A549 (cell line): ENCODE measurements around the gene FRMD4A.

Source experiments
- BCL3 ChIP-seq: fragments of >200 bp; sonication (Bioruptor Twin); formaldehyde crosslinking; IDR thresholded peaks from 3 replicates; pipeline ENCODE4 v1.6.1; 2016
- CBX2 ChIP-seq: fragments of 200-600 bp; sonication (generic); IDR thresholded peaks from 2 replicates; pipeline ENCODE4 v1.6.1; 2016; ENCODE audit warnings: low read depth, mild to moderate bottlenecking, borderline replicate concordance
- CEBPB ChIP-seq, 2 experiments: fragments of >200 bp in 1 of 2; sonication (Bioruptor Twin) in 1 of 2; formaldehyde crosslinking in 1 of 2; IDR thresholded peaks; 2 replicates each; pipeline ENCODE4 v1.6.1; 2012 to 2016
- ELK1 ChIP-seq: fragments of 150-350 bp; IDR thresholded peaks from 2 replicates; pipeline ENCODE4 v1.6.1; 2014; ENCODE audit warnings: low read depth, mild to moderate bottlenecking, low read length
- EP300 ChIP-seq, 2 experiments: fragments of >200 bp; sonication (Bioruptor Twin); formaldehyde crosslinking; IDR thresholded peaks; 2 replicates in 1 of 2; 3 replicates in 1 of 2; pipeline ENCODE4 v1.6.1; 2016 to 2017
- HDAC2 ChIP-seq: fragments of 200-600 bp; sonication (generic); IDR thresholded peaks from 2 replicates; pipeline ENCODE4 v1.6.1; 2016
- KDM5A ChIP-seq: fragments of 200-600 bp; sonication (generic); IDR thresholded peaks from 2 replicates; pipeline ENCODE4 v1.6.1; 2016; ENCODE audit warnings: antibody characterized with exemption, mild to moderate bottlenecking
- NR3C1 ChIP-seq: fragments of >200 bp; sonication (Bioruptor Twin); formaldehyde crosslinking; IDR thresholded peaks from 3 replicates; pipeline ENCODE4 v1.6.1; 2017
- POLR2A ChIP-seq: IDR thresholded peaks from 2 replicates; pipeline ENCODE4 v1.6.1; 2012; ENCODE audit warnings: mild to moderate bottlenecking, low read length
- RARB ChIP-seq: fragments of 250-450 bp; sonication (Bioruptor Pico); IDR thresholded peaks from 2 replicates; pipeline ENCODE4 v1.8.0; 2021; ENCODE audit warnings: mild to moderate bottlenecking, moderate library complexity
- RFX5 ChIP-seq: fragments of 450-650 bp; IDR thresholded peaks from 2 replicates; pipeline ENCODE4 v1.7.1; 2014; ENCODE audit warnings: antibody characterized with exemption, mild to moderate bottlenecking, moderate library complexity
- SMC3 ChIP-seq: fragments of >200 bp; sonication (Bioruptor Twin); formaldehyde crosslinking; IDR thresholded peaks from 3 replicates; pipeline ENCODE4 v1.6.1; 2018; ENCODE audit warnings: inconsistent platforms
- TP53 ChIP-seq: fragments of 250-450 bp; sonication (Bioruptor Pico); IDR thresholded peaks from 2 replicates; pipeline ENCODE4 v1.5.0; 2021; ENCODE audit warnings: mild to moderate bottlenecking, moderate library complexity
- TF ChIP-seq, protein P1 (sequence below): fragments of >200 bp; sonication (Bioruptor Twin); formaldehyde crosslinking; IDR thresholded peaks from 3 replicates; pipeline ENCODE4 v1.5.1; 2016

GRCh38 chr10:13686331-13686752 lies 644.4 kb downstream of the FRMD4A start:
- TF ChIP-seq POLR2A (no peak), CBX2 (no peak), RARB (CRISPR knock-in tag) (no peak), SMC3 (no peak), NR3C1 (no peak), CEBPB (IDR thresholded peaks at IDR 0.05) (no peak), ELK1 (no peak), TP53 (CRISPR knock-in tag) (no peak), HDAC2 (no peak), KDM5A (no peak), EP300 (IDR thresholded peaks at IDR 0.05) (no peak), BCL3 (no peak), RFX5 (no peak)
- TF ChIP-seq, protein P1, sequence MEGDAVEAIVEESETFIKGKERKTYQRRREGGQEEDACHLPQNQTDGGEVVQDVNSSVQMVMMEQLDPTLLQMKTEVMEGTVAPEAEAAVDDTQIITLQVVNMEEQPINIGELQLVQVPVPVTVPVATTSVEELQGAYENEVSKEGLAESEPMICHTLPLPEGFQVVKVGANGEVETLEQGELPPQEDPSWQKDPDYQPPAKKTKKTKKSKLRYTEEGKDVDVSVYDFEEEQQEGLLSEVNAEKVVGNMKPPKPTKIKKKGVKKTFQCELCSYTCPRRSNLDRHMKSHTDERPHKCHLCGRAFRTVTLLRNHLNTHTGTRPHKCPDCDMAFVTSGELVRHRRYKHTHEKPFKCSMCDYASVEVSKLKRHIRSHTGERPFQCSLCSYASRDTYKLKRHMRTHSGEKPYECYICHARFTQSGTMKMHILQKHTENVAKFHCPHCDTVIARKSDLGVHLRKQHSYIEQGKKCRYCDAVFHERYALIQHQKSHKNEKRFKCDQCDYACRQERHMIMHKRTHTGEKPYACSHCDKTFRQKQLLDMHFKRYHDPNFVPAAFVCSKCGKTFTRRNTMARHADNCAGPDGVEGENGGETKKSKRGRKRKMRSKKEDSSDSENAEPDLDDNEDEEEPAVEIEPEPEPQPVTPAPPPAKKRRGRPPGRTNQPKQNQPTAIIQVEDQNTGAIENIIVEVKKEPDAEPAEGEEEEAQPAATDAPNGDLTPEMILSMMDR = no peak
